Stimulated activated CD8-positive, alpha-beta memory T cell treated with anti-CD3 and anti-CD28 coated beads, Interleukin-4, amount 100 ng/mL, for 4 hours (primary cell): Measurements from ENCODE around the gene ABTB2.
A peak's percentile ranks its signal among the peaks of the same experiment; 100 is the strongest.
"Not testable (repeated sequence)": the region's sequence is repeated elsewhere in the genome, so short reads cannot be mapped to it uniquely, and the experiment has no call there.

Source experiments
- DNase-seq, 2 donors: peaks; one replicate each; pipeline ENCODE4 v3.0.0-alpha.2; 2020; ENCODE audit warnings: low read depth in 2 of 2, low spot score in 1 of 2

ABTB2 gene

DNA sequence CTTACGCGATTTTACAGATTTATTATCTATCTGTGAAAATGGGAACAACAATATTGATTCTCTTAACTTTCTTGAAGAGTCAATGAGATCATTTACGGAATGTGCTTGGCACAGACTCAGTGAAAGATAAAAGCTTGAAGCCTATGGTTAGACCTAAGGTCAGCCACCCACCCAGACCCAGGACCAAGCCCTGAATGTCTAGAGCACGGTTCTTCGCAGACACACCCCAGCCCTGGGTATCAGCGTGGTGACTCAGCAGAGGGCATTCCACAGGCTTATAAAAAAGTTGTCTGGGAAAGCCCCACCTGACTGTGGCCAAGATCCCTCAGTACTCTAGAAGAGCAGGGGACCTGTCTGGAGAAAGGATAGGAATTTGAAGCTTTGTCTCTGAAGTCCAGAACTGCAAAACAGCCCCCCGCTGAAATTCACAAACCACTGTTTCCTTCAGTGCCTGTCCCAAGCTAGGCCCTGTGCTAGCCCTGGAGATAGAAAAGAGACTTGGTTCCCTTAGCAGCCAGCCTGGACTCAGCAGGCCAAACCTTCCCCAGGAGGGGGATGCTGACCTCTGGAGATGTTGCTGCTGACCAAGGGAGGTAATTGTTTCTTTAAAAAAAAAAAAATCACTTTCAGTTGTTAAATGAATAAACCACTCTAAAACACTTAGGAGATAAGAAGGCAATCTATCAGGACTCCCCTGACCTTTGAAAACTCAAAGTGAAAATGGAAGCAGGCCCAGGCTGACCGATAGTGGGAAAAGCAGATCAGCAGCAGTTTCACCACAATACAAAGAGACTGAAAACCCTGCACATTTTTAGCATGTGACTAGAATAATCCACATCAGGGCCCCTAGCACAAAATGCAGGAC lies 114.0 kb downstream of the ABTB2 start:
- DNase-seq = no peak

DNA sequence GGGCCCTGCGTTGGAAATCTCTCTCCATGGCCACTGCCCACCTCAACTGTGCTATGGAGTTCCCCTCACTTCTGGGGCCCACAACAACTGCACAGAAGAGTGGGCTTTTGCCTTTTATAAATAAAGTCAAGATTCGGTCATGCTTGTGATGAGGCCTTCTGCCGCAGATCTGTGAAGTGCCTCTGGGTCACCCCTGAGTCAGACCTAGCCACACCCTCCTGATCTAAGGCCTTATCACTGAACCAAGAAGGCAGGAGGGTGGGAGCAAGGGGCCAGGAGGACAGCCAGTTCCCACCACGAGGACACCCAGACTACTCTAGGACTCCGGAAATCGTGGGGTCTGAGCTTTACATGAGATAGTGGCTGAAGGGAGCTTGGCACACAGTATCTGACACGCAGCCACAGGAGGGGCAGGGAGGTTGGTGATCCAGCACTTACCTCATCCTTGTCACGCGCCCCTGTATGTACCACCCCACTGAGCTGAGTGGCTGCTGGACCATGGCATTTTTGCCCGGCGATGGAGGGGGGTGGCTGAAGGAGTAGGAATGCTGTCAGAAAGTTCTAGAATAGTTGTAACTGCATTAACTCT lies 115.7 kb downstream of the ABTB2 start:
- DNase-seq = no peak

DNA sequence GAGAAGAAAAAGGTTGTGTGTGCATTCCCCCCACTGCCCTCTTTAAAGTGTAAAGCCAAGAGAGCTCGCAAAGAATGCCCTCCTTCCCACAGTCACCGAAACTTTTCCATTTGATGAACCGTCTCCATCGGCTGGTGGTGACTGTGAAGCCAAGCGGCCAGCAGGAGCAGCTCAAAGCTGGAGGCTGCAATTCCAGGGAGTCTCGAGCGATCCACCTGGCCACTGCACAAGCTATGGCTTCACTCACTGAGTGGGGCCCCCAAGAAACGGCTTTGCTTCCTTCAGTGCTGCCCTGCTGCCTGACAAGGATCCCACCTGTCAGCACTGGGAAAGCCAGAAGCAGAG lies 117.7 kb downstream of the ABTB2 start:
- DNase-seq = no peak

DNA sequence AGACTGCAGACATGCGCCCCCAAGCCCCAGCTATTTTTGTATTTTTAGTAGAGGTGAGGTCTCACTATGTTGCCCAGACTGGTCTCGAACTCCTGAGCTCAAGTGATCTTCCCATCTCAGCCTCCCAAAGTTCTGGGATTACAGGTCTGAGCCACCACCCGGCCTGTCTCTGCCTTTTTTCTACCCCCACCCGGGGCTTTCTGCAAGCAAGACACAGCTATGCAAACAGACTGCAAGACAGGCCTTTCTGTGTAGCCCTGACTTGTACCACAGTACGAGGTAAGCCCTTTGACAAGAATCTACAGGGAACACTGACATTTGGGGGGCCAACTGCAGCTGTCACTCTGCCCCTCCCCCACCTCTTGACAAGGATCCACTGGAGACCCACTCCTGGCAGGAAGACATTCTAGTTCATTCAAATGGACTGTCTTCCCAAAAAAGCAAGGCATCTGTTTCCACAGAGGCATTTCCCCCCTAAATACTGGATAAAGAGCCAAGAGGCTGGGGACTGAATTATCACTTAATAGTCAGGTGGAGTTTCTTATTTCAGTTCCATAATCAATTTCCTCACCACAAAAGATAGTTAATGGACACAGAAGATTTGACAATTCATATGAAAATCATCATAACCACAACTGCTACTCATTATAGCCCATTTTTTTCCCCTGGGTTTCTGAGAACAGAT lies 118.2 kb downstream of the ABTB2 start:
- DNase-seq = no peak

DNA sequence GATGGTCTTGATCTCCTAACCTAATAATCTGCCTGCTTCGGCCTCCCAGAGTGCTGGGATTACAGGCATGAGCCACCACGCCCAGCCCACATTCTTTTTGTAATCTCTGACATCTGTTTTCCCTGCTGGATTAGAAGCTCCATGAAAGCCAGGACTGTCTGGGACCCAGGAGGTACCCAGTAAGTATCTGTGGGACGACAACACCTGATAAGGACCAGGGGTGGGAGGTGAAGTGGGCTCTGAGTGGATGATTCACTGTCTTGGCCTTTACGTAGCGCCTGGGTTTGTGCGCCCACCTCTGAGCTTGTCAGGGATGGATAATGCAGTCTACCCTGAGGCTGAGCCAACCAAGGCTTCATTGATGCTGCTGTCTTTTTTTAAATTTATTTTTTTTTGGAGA lies 118.8 kb downstream of the ABTB2 start:
- DNase-seq = no peak

DNA sequence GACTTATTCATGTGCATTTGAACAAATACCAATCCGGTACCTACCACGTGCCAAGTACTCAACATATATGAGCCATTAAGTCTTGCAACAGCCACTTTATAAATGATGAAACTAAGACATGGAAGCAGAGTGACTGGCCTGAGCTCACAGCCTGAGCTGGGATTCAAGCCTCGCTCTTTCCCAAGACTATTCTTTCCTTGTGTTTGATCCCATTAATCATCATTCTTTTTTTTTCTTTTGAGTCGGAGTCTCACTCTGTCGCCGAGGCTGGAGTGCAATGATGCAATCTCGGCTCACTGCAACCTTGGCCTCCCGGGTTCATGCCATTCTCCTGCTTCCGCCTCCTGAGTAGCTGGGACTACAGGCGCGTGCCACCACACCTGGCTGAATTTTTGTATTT lies 119.3 kb downstream of the ABTB2 start:
- DNase-seq = no peak

DNA sequence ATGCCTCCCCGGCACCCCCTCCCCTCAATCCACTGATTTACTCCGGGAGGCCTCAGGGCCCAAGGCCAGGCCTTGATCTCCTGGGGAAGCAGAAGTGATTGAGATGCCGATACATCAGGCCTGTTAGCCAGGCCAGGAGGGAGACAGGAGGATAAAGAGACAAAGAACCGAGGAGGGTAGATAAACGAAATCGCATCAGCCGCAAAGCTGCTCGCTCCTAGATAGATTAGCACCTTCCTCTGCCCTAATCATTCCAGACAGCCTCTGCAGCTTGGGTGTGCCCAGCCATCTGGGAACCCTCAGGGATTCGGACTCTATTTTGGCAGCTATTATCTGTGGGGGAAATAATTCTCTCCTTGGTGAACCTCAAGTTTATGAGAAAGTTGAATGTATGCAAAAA lies 121.2 kb downstream of the ABTB2 start:
- no peak for DNase-seq

DNA sequence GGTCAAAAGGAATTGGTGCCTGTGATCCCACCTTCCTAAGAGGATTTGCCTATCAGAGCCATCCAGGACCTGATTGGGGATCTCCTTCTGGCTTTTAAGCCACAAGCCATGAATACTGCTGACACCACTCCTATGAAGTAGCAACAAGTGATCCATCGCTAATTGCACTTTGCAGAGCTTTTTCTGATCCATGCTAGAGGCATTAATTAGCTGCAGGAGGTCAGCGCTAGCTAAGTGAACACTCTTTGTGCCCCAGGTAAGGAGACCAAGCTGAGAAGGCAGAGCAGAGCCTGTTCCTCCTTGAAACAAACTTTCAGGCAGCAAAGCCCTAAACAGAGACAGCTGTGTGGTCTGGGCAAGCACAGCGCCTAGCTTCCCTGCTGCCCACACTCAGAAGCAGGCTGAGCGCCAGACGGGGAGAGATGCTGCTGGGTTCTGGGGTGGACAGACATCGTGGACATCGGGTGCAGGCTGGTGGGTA lies 122.2 kb downstream of the ABTB2 start:
- no peak for DNase-seq

DNA sequence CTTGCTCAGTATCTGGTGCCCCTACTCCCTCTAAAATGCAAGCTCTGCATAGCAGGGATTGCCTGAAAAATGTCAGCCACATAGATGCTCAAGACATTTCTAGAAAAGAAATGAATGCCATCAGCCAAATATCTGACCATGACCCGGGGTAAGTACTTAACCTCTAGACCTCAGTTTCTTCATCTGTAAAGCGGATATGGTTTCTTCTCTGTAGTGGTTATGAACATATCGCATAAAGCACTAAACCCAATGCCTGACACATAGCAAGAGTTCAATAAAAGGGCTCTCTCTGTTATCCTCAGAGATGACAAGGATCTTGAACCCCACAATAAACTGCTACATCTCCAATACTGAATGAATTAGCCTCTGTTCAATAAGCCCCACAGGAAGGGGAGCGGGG lies 122.6 kb downstream of the ABTB2 start:
- no peak for DNase-seq

DNA sequence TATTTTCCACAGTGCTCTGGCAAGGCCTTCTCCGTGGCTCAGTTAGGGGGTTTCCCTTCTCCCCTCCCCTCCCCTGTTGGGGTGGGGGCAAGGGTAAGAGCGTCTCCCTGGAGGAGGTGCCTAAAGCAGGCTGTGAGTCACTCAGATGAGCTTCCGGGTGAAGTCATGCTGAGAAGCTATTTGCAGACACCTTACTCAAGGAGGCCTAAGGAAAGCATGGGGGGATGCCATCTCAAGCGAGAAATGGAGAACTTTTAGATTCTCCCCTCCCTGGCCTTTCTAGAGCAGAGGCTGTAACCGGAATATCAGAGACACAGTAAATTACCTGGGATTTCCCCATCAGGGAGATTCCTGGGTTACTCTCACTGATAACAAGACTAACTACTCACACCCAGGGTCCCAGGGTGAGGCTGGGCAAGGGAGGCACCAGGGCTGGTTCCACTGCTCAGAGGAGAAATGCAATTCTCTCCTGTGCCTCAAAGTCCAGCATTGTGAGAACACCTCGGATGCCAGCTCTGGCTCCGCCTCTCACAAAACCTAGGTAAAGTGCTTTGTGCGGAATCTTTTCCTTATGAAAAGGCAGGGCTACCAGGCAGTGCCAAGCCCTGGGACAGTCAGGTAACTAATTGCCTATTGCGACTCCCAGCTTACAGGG lies 123.6 kb downstream of the ABTB2 start:
- DNase-seq = peak; percentile 56 to 74

DNA sequence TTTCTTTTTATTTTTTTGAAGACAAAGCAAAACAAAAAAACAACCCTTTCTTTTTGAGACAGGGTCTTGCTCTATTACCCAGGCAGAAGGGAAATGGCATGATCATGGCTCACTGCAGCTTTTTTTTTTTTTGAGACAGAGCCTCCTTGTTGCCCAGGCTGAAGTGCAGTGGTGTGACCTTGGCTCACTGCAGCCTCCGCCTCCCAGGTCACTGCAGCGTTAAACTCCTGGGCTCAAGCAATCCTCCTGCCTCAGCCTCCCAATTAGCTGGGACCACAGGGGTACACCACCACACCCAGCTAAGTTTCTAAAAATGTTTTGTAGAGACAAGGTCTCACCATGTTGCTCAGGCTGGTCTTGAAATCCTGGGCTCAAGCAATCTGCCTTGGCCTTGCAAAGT lies 124.6 kb downstream of the ABTB2 start:
- DNase-seq = no peak

DNA sequence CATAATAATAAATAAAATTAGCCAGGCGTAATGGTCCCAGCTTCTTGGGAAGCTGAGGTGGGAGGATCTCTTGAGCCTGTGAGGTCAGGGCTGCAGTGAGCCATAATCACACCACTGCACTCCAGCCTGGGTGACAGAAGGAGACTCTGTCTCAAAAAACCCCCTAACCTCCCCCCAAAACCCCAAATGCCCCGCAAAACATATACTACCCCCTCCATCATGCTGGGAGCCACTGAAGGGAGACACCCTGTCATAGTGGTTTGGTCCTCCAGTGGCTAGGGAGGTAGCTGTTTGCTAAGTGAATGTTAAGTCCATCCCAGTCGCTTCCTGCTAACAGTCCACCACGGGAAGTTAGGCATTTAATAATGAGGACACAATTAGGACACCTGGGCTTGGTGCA lies 125.0 kb downstream of the ABTB2 start:
- no peak for DNase-seq

DNA sequence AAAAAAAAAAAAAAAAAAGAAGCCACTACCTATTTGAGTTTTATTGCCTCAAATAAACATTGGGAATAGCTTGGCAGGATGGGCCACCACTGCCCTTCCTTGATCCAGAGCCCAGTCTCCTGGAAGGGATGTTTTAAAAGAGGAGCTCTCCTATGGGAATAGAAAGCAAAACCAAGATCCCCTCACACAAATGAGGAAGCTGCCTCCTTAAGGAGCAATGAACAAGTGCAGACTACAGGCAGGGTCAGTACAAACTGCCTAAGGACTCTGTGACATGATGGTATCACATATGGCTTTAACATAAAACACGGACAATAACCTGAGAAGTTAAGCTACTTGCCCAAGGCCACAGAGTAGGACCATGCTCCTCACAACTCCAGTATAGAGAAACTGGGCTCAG lies 131.6 kb downstream of the ABTB2 start:
- no peak for DNase-seq

DNA sequence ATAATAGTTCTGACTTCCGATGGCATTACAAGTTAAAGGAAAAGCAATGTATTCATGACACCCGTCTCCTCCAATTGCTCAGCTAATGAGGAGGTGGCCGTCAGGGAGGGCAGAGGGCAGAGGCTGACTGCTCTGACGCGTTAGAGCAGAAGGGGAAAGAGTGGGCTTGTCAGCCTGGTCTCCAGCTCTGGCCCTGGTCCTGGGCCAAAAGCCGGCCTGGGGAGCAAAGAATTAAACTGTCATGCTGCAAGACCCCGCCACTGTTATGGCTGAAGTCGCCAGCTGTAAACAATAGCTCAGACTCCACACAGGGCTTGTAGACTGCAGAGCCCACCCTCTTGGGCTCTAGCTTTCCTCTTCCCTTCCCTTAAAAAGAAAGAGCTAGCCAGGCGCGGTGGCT lies 132.7 kb downstream of the ABTB2 start:
- DNase-seq = no peak

DNA sequence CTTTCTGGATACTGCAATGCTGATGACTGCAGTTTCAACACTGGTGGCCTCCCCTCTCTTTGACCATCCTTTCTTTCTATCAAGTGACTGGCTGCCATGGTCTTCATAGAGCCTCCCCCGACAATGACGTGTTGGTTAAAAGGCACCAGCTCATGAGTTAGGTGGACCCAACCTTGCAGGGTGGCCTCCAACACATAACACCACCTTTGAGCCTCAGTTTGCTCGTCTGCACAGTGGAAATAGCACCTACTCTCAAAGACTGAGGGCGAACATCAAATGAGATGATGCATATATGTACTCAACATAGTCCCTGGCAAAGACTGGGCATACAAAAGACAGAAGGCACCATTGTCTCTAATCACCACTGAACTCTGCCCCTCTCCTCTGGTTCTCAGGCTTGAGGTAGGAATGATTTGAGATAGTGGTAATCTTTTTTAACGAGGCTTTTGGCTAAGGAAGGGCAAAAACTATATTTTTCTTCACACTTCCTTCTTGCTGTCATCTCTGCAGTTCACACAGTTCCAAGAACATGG lies 133.3 kb downstream of the ABTB2 start:
- no peak for DNase-seq

DNA sequence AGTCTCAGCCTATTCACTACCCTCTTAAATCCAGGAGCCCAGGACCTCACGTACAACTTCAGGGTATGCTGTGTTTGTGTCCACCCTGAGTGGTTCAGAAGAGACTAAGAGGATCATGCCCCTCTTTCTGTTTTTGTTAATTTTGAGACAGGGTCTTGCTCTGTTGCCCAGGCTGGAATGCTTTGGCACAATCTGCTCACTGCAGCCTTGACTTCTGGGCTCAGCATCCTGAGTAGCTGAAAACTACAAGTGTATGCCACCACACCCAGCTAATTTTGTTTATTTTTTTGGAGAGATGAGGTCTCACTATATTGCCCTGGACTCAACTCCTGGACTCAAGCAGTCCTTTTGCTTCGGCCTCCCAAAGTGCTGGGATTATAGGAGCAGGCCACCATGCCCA lies 133.9 kb downstream of the ABTB2 start:
- no peak for DNase-seq

DNA sequence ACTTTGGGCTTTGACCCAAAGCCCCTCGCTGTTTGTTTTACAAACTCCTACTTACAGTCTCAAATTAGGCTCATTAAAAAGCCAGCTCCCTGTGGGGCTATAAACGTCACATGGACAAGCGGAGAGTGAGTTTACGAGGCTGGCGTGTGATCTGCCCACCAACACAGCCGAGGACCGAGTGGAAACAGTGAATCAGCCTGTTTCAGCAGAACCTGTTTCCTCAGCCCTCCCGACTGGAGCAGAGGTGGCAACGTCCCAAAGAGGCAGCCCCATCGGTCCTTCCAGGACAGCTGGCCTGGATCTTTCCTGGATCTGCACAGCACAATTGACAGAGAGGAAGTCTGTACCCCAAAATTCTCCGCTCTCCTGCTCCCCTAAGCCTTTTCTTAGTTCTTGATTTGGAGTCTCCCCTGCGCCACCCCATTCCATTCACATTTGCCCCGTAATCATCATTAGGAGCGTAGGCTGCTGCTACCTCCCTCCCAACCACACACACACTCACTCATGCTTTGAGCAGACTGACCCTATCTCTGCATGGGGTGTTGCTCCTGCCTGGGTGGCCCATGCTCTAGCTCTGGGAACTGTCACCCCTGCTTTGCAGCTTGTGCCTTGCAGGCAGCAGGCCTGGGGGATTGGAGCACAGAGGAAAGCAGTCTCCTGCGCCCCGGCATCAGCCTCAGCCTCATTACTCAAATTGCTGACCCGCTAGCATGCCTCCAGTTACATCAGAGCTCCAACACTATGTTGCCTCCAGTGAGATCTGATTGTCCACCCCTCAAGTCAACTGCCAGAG lies 134.6 kb downstream of the ABTB2 start:
- no peak for DNase-seq

DNA sequence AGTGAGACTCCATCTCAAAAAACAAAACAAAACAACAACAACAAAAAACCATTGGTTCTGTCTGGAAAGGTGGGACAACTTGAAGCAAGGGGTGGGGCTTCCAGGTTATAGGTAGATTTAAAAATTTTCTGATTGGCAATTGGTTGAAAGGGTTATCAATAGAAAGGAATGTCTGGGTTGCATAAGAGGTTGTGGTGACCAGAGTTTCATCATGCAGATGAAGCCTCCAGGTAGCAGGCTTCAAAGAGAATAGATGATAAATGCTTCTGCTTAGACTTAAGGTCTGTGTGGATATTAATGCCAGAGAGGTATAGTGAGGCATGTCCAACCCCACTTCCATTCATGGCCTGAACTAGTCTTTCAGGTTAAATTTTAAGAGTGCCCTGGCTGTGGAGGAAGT lies 135.8 kb downstream of the ABTB2 start:
- DNase-seq = no peak

DNA sequence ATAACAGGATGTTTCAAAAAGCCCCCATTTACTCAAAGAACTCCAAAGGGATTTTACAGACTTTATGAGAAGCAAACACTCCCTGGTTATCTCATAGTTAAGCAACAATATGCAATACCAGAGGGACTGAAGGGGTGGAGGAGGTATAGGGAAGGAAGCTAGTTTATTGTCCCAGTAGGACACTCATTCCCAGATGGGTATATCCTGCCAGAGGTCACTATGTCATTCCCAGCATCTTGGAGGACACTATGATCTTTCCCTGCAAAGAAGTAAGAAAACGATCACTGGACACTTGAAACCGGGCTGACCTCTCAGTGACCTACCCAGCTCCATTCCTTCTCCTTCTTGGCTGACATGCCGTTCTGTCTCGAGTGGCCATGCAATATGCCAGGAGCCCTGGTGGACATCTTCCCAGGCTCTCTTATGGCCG lies 137.9 kb downstream of the ABTB2 start:
- no peak for DNase-seq

DNA sequence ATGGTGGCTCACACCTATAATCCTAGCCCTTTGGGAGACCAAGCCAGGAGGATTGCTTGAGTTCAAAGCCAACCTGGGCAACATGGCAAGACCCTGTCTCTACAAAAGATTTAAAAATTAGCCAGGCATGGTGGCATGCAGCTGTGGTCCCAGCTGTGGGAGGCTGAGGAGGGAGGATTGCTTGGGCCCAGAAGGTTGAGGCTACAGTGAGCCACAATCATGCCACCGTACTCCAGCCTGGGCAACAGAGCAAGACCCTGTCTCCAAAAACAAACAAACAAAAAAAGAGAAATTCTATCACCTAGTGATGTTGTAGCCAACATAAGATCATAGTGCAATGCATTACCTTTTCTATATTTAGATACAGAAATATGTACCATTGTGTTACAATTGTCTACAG lies 138.5 kb downstream of the ABTB2 start:
- no peak for DNase-seq

DNA sequence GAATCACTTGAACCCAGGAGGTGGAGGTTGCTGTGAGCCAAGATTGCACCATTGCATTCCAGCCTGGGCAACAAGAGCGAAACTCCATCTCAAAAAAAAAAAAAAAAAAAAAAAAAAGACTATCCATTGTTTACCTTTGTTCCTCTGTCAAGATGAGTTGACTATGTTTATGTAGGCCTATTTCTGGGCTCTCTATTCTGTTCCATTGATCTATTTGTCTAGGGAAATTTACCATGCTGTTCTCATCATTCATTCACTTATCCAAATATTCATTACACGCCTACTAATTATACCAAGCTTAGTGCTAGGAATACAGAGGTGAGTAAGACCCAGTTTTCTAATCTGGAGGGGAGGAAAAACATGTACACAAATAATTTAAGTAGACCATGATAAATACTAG lies 139.1 kb downstream of the ABTB2 start:
- not testable (repeated sequence) for DNase-seq
